ENCODE results near the gene TSSK1B. TPM values are rescaled to one million over a fixed set of nuclear protein-coding genes. Genes with fewer than 3 reads are reported as not detected.

TSSK1B gene
- polyA plus RNA-seq, 4 donors, result 0.01 TPM; not detected in 3

GRCh38 chr5:113450462-113450861 lies 15.7 kb upstream of the TSSK1B start:
- Histone ChIP-seq H3K27ac (ENCODE audit: low read depth in 1 of 3, low read length in 2 of 3) (no peak overlapping the region), H3K4me3 (ENCODE audit: low read depth in 1 of 3, low read length in 3 of 3) (no peak overlapping the region), H3K4me1 (ENCODE audit: control insufficient read depth in 3 of 3, insufficient read depth in 2 of 3, low read depth in 1 of 3, low read length in 2 of 3) (no peaks in the 10 kb centered on the region), H3K27me3 (ENCODE audit: control insufficient read depth in 3 of 3, insufficient read depth in 3 of 3, low read length in 3 of 3) (no peaks in the 10 kb centered on the region), H3K36me3 (ENCODE audit: control insufficient read depth in 3 of 3, insufficient read depth in 2 of 3, low read depth in 1 of 3, low read length in 3 of 3) (no peaks in the 10 kb centered on the region), H3K9me3 (ENCODE audit: control insufficient read depth in 2 of 2, insufficient read depth in 1 of 2, low read depth in 1 of 2, low read length in 1 of 2) (no peaks in the 10 kb centered on the region)
- no peak for DNase-seq
- no peak for FAIRE-seq
- 66 to 77% (median 76%) methylated on average over 2 of the region's 2 CpGs for WGBS, 3 donors

- Histone ChIP-seq H3K27me3 (ENCODE audit: control insufficient read depth in 3 of 3, insufficient read depth in 3 of 3, low read length in 3 of 3) (no peaks in the 10 kb centered on the region), H3K9me3 (ENCODE audit: control insufficient read depth in 2 of 2, insufficient read depth in 1 of 2, low read depth in 1 of 2, low read length in 1 of 2) (no peaks in the 10 kb centered on the region), H3K4me3 (ENCODE audit: low read depth in 1 of 3, low read length in 3 of 3) (no peak overlapping the region), H3K27ac (ENCODE audit: low read depth in 1 of 3, low read length in 2 of 3) (no peak overlapping the region), H3K4me1 (ENCODE audit: control insufficient read depth in 3 of 3, insufficient read depth in 2 of 3, low read depth in 1 of 3, low read length in 2 of 3) (no peaks in the 10 kb centered on the region), H3K36me3 (ENCODE audit: control insufficient read depth in 3 of 3, insufficient read depth in 2 of 3, low read depth in 1 of 3, low read length in 3 of 3) (no peaks in the 10 kb centered on the region)
- FAIRE-seq (no peak), DNase-seq (no peak)
- 42 to 65% (median 49%) methylated on average over 3 of the region's 3 CpGs for WGBS, 3 donors
Observed at GRCh38 chr5:113448252-113448651, 13.5 kb upstream of the TSSK1B start.

- H3K27ac ChIP-seq (ENCODE audit: low read depth in 1 of 3, low read length in 2 of 3), result no peak overlapping the region
- DNase-seq, result peak in 1 of 2 donors; percentile 8
Observed at GRCh38 chr5:113447498-113448050, 12.8 kb upstream of the TSSK1B start.

GRCh38 chr5:113446358-113446927 lies 11.7 kb upstream of the TSSK1B start:
- Histone ChIP-seq H3K4me1 (ENCODE audit: control insufficient read depth in 3 of 3, insufficient read depth in 2 of 3, low read depth in 1 of 3, low read length in 2 of 3) (no peaks in the 10 kb centered on the region), H3K4me3 (ENCODE audit: low read depth in 1 of 3, low read length in 3 of 3) (no peak overlapping the region), H3K27me3 (ENCODE audit: control insufficient read depth in 3 of 3, insufficient read depth in 3 of 3, low read length in 3 of 3) (no peaks in the 10 kb centered on the region), H3K9me3 (ENCODE audit: control insufficient read depth in 2 of 2, insufficient read depth in 1 of 2, low read depth in 1 of 2, low read length in 1 of 2) (no peaks in the 10 kb centered on the region), H3K27ac (ENCODE audit: low read depth in 1 of 3, low read length in 2 of 3) (no peak overlapping the region), H3K36me3 (ENCODE audit: control insufficient read depth in 3 of 3, insufficient read depth in 2 of 3, low read depth in 1 of 3, low read length in 3 of 3) (no peaks in the 10 kb centered on the region)
- no peak for DNase-seq
- no peak for FAIRE-seq
- 72 to 81% (median 73%) methylated on average over 2 of the region's 2 CpGs for WGBS, 3 donors

More at GRCh38 chr5:113447498-113448050, 12.8 kb upstream of the TSSK1B start:
- Histone ChIP-seq H3K27me3 (ENCODE audit: control insufficient read depth in 3 of 3, insufficient read depth in 3 of 3, low read length in 3 of 3) (no peaks in the 10 kb centered on the region), H3K4me3 (ENCODE audit: low read depth in 1 of 3, low read length in 3 of 3) (no peak overlapping the region), H3K9me3 (ENCODE audit: control insufficient read depth in 2 of 2, insufficient read depth in 1 of 2, low read depth in 1 of 2, low read length in 1 of 2) (no peaks in the 10 kb centered on the region), H3K36me3 (ENCODE audit: control insufficient read depth in 3 of 3, insufficient read depth in 2 of 3, low read depth in 1 of 3, low read length in 3 of 3) (no peaks in the 10 kb centered on the region), H3K4me1 (ENCODE audit: control insufficient read depth in 3 of 3, insufficient read depth in 2 of 3, low read depth in 1 of 3, low read length in 2 of 3) (no peaks in the 10 kb centered on the region)
- no peak for FAIRE-seq
- WGBS, 3 donors, result 62 to 70% (median 70%) methylated on average over 4 of the region's 4 CpGs

GRCh38 chr5:113437111-113437510 lies 2.3 kb upstream of the TSSK1B start:
- Histone ChIP-seq H3K4me3 (ENCODE audit: low read depth in 1 of 3, low read length in 3 of 3) (no peak overlapping the region), H3K27ac (ENCODE audit: low read depth in 1 of 3, low read length in 2 of 3) (no peak overlapping the region), H3K27me3 (ENCODE audit: control insufficient read depth in 3 of 3, insufficient read depth in 3 of 3, low read length in 3 of 3) (no peaks in the 10 kb centered on the region), H3K9me3 (ENCODE audit: control insufficient read depth in 2 of 2, insufficient read depth in 1 of 2, low read depth in 1 of 2, low read length in 1 of 2) (no peaks in the 10 kb centered on the region), H3K36me3 (ENCODE audit: control insufficient read depth in 3 of 3, insufficient read depth in 2 of 3, low read depth in 1 of 3, low read length in 3 of 3) (no peaks in the 10 kb centered on the region), H3K4me1 (ENCODE audit: control insufficient read depth in 3 of 3, insufficient read depth in 2 of 3, low read depth in 1 of 3, low read length in 2 of 3) (no peaks in the 10 kb centered on the region)
- 44 to 50% (median 47%) methylated on average over 1 of the region's 1 CpG for WGBS, 3 donors
- no peak for FAIRE-seq
- DNase-seq, result no peak

GRCh38 chr5:113435575-113435974 lies 786 bp upstream of the TSSK1B start:
- H3K4me3 ChIP-seq (ENCODE audit: low read depth in 1 of 3, low read length in 3 of 3), result no peak overlapping the region
- DNase-seq (no peak), FAIRE-seq (no peak)
- 75 to 83% (median 78%) methylated on average over 4 of the region's 4 CpGs for WGBS, 3 donors
- H3K27ac ChIP-seq (ENCODE audit: low read depth in 1 of 3, low read length in 2 of 3), result no peak overlapping the region
- H3K36me3 ChIP-seq (ENCODE audit: control insufficient read depth in 3 of 3, insufficient read depth in 2 of 3, low read depth in 1 of 3, low read length in 3 of 3), result no peaks in the 10 kb centered on the region
- no peaks in the 10 kb centered on the region for H3K4me1 ChIP-seq (ENCODE audit: control insufficient read depth in 3 of 3, insufficient read depth in 2 of 3, low read depth in 1 of 3, low read length in 2 of 3)
- H3K9me3 ChIP-seq (ENCODE audit: control insufficient read depth in 2 of 2, insufficient read depth in 1 of 2, low read depth in 1 of 2, low read length in 1 of 2), result no peaks in the 10 kb centered on the region
- H3K27me3 ChIP-seq (ENCODE audit: control insufficient read depth in 3 of 3, insufficient read depth in 3 of 3, low read length in 3 of 3), result no peaks in the 10 kb centered on the region

- WGBS, 3 donors, result 94 to 95% (median 95%) methylated on average over 38 of the region's 38 CpGs
- DNase-seq (no peak), FAIRE-seq (no peak)
- H3K36me3 ChIP-seq (ENCODE audit: control insufficient read depth in 3 of 3, insufficient read depth in 2 of 3, low read depth in 1 of 3, low read length in 3 of 3), result no peaks in the 10 kb centered on the region
- H3K9me3 ChIP-seq (ENCODE audit: control insufficient read depth in 2 of 2, insufficient read depth in 1 of 2, low read depth in 1 of 2, low read length in 1 of 2), result no peaks in the 10 kb centered on the region
- no peak overlapping the region for H3K4me3 ChIP-seq (ENCODE audit: low read depth in 1 of 3, low read length in 3 of 3)
- H3K27me3 ChIP-seq (ENCODE audit: control insufficient read depth in 3 of 3, insufficient read depth in 3 of 3, low read length in 3 of 3), result no peaks in the 10 kb centered on the region
- no peak overlapping the region for H3K27ac ChIP-seq (ENCODE audit: low read depth in 1 of 3, low read length in 2 of 3)
- no peaks in the 10 kb centered on the region for H3K4me1 ChIP-seq (ENCODE audit: control insufficient read depth in 3 of 3, insufficient read depth in 2 of 3, low read depth in 1 of 3, low read length in 2 of 3)
Observed at GRCh38 chr5:113433862-113434612, 752 bp downstream of the TSSK1B start.

- H3K27me3 ChIP-seq (ENCODE audit: control insufficient read depth in 3 of 3, insufficient read depth in 3 of 3, low read length in 3 of 3), result no peaks in the 10 kb centered on the region
- WGBS, 3 donors, result 92 to 95% (median 94%) methylated on average over 21 of the region's 21 CpGs
- H3K4me3 ChIP-seq (ENCODE audit: low read depth in 1 of 3, low read length in 3 of 3), result no peak overlapping the region
- DNase-seq (no peak), FAIRE-seq (no peak)
- H3K27ac ChIP-seq (ENCODE audit: low read depth in 1 of 3, low read length in 2 of 3), result no peak overlapping the region
- no peaks in the 10 kb centered on the region for H3K36me3 ChIP-seq (ENCODE audit: control insufficient read depth in 3 of 3, insufficient read depth in 2 of 3, low read depth in 1 of 3, low read length in 3 of 3)
- no peaks in the 10 kb centered on the region for H3K9me3 ChIP-seq (ENCODE audit: control insufficient read depth in 2 of 2, insufficient read depth in 1 of 2, low read depth in 1 of 2, low read length in 1 of 2)
- no peaks in the 10 kb centered on the region for H3K4me1 ChIP-seq (ENCODE audit: control insufficient read depth in 3 of 3, insufficient read depth in 2 of 3, low read depth in 1 of 3, low read length in 2 of 3)
Observed at GRCh38 chr5:113433071-113433470, 1.7 kb downstream of the TSSK1B start.

All from small intestine (tissue), 7 donors.